ENCODE measurements around the gene CTSZ.
"Not testable (repeated sequence)": the region's sequence is repeated elsewhere in the genome, so short reads cannot be mapped to it uniquely, and the experiment has no call there.

CTSZ gene

GRCh38 chr20:59006864-59007664 lies at the start of gene CTSZ:
Gene CTSZ (minus strand): TSS chr20:59007254. CDS start chr20:59007128, 126 bp downstream.
- peak within 1 kb of the TSS; percentile 60 for H3K27ac ChIP-seq
- no peak for DNase-seq (ENCODE audit: low read depth, low spot score)

- H3K27ac ChIP-seq, result no peak overlapping the region
- DNase-seq (ENCODE audit: low read depth, low spot score), result no peak
Measured at GRCh38 chr20:59055302-59055701, 48.2 kb upstream of the CTSZ start.

DNA sequence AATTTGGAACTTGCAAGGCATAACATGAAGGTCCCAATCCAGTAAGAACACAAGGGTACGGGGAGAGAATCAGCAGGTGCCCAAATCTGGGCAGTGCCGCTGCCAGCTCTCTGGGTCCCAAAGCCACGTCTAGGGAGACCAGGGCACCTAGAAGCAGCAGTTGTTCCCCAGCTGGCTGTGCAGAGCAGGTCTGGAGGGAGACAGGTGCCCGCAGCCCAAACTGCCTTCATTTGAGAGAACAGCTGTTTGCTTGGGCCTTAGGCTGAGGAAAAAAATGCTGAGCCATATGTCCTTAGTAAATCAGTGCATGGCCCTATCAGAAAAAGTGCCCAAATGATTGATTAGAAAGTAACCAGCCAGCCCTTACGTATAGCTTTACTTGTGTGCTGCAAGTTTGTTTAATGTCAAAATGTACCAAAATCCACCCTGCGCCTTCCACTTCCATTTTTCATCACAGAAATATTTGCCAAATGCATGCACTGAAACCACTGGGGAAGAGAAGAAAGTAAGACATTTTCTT lies 44.7 kb upstream of the CTSZ start:
- no peak for DNase-seq (ENCODE audit: low read depth, low spot score)
- H3K27ac ChIP-seq, result no peak overlapping the region

- DNase-seq (ENCODE audit: low read depth, low spot score), result no peak
Measured at GRCh38 chr20:59050437-59050836, 43.4 kb upstream of the CTSZ start.

GRCh38 chr20:59048681-59049030 lies 41.6 kb upstream of the CTSZ start:
- no peak for DNase-seq (ENCODE audit: low read depth, low spot score)
- H3K27ac ChIP-seq, result peak overlapping the region; percentile 60

More at GRCh38 chr20:59050437-59050836, 43.4 kb upstream of the CTSZ start:
- H3K27ac ChIP-seq, result no peak overlapping the region

- DNase-seq (ENCODE audit: low read depth, low spot score), result peak; percentile 46
- peak overlapping the region; percentile 60 for H3K27ac ChIP-seq
Measured at GRCh38 chr20:59047938-59048680, 41.1 kb upstream of the CTSZ start.

GRCh38 chr20:59046862-59047261 lies 39.8 kb upstream of the CTSZ start:
- DNase-seq (ENCODE audit: low read depth, low spot score), result no peak
- peak overlapping the region; percentile 60 for H3K27ac ChIP-seq

DNA sequence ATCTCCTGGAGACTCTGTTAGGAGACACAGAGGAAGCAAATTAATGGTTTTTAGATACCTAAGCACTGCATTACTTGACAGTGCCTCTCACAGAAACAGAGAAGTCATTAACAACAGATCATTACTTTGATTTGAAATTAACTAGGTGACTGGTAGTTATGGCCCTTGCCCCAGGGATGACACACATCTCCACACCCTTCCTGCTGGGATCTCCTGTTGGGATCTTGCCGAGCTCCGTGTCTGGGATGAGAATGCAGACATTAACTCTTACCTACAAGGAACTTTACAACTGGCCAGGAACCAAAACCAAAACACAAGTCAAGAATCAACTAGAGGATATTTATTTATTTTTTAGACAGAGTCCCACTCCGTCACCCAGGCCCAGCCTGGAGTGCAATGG lies 37.7 kb upstream of the CTSZ start:
- H3K27ac ChIP-seq, result peak overlapping the region; percentile 87
- no peak for DNase-seq (ENCODE audit: low read depth, low spot score)

DNA sequence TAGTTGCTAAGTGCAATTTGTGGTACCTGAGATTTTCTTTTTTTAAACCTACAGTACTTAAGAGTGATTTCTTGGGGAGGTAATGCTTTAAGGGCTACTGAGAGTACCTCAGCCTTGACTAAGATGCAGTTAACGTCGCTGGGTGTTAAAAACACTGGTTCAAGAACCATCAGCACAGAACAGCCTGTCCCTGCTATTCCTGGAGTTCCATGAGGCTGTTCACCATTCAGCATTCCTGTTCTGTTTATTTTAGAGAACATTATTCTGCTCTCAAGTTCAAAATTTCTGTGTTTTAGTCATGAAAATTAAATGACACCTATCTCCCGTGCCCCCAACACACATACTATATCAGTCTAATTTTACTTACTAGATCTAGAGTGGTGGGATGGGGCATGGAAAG lies 37.2 kb upstream of the CTSZ start:
- H3K27ac ChIP-seq, result peak overlapping the region; percentile 87
- DNase-seq (ENCODE audit: low read depth, low spot score), result no peak

DNA sequence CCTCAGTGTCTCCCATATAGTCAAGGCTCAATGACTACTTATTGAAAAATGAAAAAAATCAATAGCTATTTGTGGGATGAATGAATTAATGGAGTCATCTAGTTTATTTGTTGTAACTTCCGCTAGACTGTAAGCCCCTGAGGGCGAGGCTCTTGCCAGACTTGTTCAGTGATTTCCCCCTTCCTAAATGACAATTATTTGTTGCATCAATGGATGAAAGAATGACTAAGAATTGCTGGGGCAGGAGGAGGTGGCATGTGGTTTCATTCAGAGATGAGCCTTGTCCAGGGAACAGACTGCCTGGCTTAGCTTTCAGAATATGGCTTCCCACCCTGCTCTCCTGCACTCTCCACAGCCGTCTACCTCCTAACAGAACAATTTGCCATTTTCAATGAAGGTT lies 36.6 kb upstream of the CTSZ start:
- H3K27ac ChIP-seq, result peak overlapping the region; percentile 87
- peak; percentile 69 for DNase-seq (ENCODE audit: low read depth, low spot score)

GRCh38 chr20:59042796-59043631 lies 36.0 kb upstream of the CTSZ start:
- peak; percentile 53 for DNase-seq (ENCODE audit: low read depth, low spot score)
- H3K27ac ChIP-seq, result peak overlapping the region; percentile 87

GRCh38 chr20:59042151-59042795 lies 35.2 kb upstream of the CTSZ start, which contains the start of gene PRELID3B:
Gene PRELID3B (minus strand): TSS chr20:59042786. CDS start chr20:59042730, 56 bp downstream.
- H3K27ac ChIP-seq, result peak within 1 kb of the TSS; percentile 87
- no peak for DNase-seq (ENCODE audit: low read depth, low spot score)

- H3K27ac ChIP-seq, result peak overlapping the region; percentile 87
- not testable (repeated sequence) for DNase-seq (ENCODE audit: low read depth, low spot score)
Measured at GRCh38 chr20:59041487-59041886, 34.4 kb upstream of the CTSZ start.

DNA sequence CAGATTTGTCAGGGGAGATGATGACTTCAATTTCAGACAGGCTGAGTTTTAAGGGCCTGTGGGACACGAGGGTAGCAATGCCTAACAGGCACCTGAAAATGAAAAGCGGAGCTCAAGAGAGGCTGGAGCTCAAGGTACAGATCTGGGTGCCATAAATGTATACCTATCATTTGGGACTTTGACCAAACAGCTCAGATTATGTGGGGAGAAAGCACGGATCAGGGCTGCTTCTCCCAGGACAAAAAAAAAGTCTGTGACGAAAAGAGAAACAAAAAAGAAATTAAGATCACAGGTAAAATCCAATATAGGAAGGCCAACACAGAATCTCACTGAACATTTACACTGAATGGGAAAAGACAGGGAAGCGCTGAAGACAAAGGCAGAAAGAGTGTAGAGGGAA lies 33.6 kb upstream of the CTSZ start:
- peak overlapping the region; percentile 87 for H3K27ac ChIP-seq
- no peak for DNase-seq (ENCODE audit: low read depth, low spot score)

- peak overlapping the region; percentile 87 for H3K27ac ChIP-seq
- no peak for DNase-seq (ENCODE audit: low read depth, low spot score)
Measured at GRCh38 chr20:59039233-59039632, 32.2 kb upstream of the CTSZ start.

DNA sequence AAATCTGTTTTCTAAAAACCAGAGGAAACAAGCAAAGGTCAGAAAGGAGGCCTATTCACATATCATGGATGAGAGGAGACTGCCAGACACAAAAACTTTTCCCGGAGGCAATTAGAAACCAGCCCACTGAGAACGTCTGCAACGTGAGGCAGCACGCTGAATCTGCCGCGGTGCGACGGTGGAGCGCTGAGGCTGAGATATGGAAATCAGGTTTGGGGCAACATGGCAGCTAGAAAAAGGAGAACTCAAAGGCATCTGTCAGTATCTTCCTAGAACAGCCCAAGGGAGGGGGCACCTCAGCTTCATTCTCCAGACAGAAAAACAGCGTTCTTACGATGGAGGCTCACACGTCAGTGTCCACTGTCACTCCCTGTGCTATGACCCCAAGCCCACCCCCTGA lies 30.3 kb upstream of the CTSZ start:
- DNase-seq (ENCODE audit: low read depth, low spot score), result no peak
- H3K27ac ChIP-seq, result no peak overlapping the region

- DNase-seq (ENCODE audit: low read depth, low spot score), result no peak
- H3K27ac ChIP-seq, result peak overlapping the region; percentile 3
Measured at GRCh38 chr20:59035381-59035780, 28.3 kb upstream of the CTSZ start.

DNA sequence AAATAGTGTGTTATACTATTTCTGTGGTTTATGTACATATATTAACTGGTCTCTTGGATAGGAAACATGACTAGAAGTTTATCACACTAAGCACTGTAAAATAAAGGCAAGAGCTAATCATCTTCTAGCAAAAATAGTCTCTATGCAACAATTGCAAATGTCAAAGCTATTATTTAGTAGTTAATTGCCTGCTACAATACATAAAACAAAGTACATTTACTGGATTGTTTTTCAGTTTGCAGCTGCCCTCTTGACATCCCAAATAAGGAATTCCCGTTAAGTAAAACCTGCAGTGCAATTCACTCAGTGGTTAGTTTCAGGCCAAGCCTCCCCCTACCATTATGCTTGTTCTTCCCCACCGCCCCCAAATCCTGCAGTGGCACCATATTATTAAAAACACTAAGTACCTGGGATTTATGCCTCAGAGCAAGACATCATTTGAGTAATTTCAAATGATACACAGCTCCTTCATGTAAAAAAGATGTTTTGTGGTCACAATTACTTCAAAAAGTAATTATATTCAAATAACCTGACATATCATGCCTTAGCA lies 26.6 kb upstream of the CTSZ start:
- peak overlapping the region; percentile 79 for H3K27ac ChIP-seq
- DNase-seq (ENCODE audit: low read depth, low spot score), result no peak

DNA sequence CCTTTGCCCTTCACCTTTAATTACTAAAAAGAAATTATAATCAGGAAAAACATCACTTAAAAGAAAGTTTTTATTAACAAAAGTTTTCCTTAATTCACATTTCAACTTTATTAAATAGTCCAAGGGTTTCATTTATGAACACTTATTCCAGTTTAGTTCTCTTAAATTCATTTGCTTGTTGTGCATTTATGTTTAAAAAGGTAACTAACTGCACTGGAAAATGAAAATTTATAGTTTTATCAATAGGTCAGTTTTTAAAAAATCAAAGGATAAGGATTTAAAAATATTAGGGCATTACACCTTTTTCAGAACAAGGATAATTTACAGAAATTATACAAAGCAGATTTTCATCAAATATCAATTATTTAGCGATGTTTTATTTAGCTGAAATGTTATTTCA lies 26.0 kb upstream of the CTSZ start:
- H3K27ac ChIP-seq, result peak overlapping the region; percentile 79
- DNase-seq (ENCODE audit: low read depth, low spot score), result no peak

DNA sequence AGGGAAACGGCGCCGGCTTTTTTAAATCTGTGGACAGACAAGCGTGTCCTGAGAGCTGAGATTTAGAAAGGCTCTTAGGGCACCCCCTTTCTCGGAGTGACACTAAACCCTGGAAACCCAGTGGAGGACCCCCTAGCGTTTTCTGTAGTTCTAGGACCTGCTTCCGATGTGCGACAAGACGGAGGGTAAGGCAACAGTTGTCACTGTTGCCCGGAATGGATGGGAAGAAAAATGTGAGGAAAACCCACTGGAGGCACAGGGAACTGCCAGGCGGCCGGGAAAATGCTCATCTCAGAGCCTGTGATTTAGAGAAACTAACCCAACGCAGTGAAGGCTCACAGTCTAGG lies 25.6 kb upstream of the CTSZ start:
- DNase-seq (ENCODE audit: low read depth, low spot score), result no peak
- peak overlapping the region; percentile 79 for H3K27ac ChIP-seq
